Stimulated activated naive CD8-positive, alpha-beta T cell treated with anti-CD3 and anti-CD28 coated beads, Interleukin-15, amount 100 ng/mL, for 72 hours (primary cell): ENCODE data around the gene SHISA6.

Experiments used
- ATAC-seq: fragments of 150-1000 bp; cut with Tn5 transposase; 2 replicates; pipeline ENCODE4 v1.10.0; 2021; ENCODE audit warnings: mild to moderate bottlenecking, moderate library complexity
- DNase-seq, 2 donors: peaks; one replicate each; pipeline ENCODE4 v3.0.0; 2021 to 2022
- H3K27ac Mint-ChIP-seq, 2 donors: one replicate each; pipeline ENCODE4 v1.8.0; 2022; ENCODE audit warnings: mild to moderate bottlenecking in 2 of 2, mixed read lengths in 2 of 2, moderate library complexity in 2 of 2
- H3K27me3 Mint-ChIP-seq: one replicate; pipeline ENCODE4 v1.8.0; 2022; ENCODE audit warnings: mixed read lengths
- H3K4me1 Mint-ChIP-seq: one replicate; pipeline ENCODE4 v1.8.0; 2022; ENCODE audit warnings: mild to moderate bottlenecking, mixed read lengths
- H3K4me3 Mint-ChIP-seq, 2 donors: one replicate each; pipeline ENCODE4 v1.8.0; 2022; ENCODE audit warnings: mild to moderate bottlenecking in 2 of 2, mixed read lengths in 2 of 2, moderate library complexity in 1 of 2
- H3K9me3 Mint-ChIP-seq, 2 donors: one replicate each; pipeline ENCODE4 v1.8.0; 2022; ENCODE audit warnings: mixed read lengths in 2 of 2

Gene SHISA6

GRCh38 chr17:11240841-11241610 is at the start of gene SHISA6:
TSS of gene SHISA6 (plus strand) at chr17:11241213.
- Mint-ChIP-seq H3K27me3 (peaks cover 73% of the 10 kb centered on the region), H3K9me3 (peaks cover 0 to 10% of the 10 kb centered on the region in 2 donors), H3K4me1 (no peaks in the 10 kb centered on the region), H3K4me3 (peak within 1 kb of the TSS in 1 of 2 donors; percentile 14), H3K27ac (no peak within 1 kb of the TSS)
- no peak for ATAC-seq
- no peak for DNase-seq

- H3K27ac Mint-ChIP-seq = no peak overlapping the region
- DNase-seq (no peak), ATAC-seq (no peak)
- H3K4me1 Mint-ChIP-seq = no peaks in the 10 kb centered on the region
- no peaks in the 10 kb centered on the region for H3K27me3 Mint-ChIP-seq
- H3K9me3 Mint-ChIP-seq = peaks cover 3 to 4% of the 10 kb centered on the region in 2 donors
- H3K4me3 Mint-ChIP-seq = no peak overlapping the region
These were observed 45.2 kb upstream of the SHISA6 start for GRCh38 chr17:11195801-11196200.

GRCh38 chr17:11204991-11205390 is 36.0 kb upstream of the SHISA6 start:
- H3K9me3 Mint-ChIP-seq = peaks cover under 1 to 19% of the 10 kb centered on the region in 2 donors
- no peak overlapping the region for H3K27ac Mint-ChIP-seq
- no peaks in the 10 kb centered on the region for H3K4me1 Mint-ChIP-seq
- no peak for DNase-seq
- no peak overlapping the region for H3K4me3 Mint-ChIP-seq
- ATAC-seq = no peak
- H3K27me3 Mint-ChIP-seq = no peaks in the 10 kb centered on the region

GRCh38 chr17:11205659-11206058 is 35.4 kb upstream of the SHISA6 start:
- DNase-seq (no peak), ATAC-seq (no peak)
- H3K9me3 Mint-ChIP-seq = peaks cover 8 to 22% of the 10 kb centered on the region in 2 donors
- H3K27me3 Mint-ChIP-seq = no peaks in the 10 kb centered on the region
- no peak overlapping the region for H3K27ac Mint-ChIP-seq
- no peaks in the 10 kb centered on the region for H3K4me1 Mint-ChIP-seq
- H3K4me3 Mint-ChIP-seq = no peak overlapping the region

- Mint-ChIP-seq H3K4me3 (no peak overlapping the region), H3K9me3 (peaks cover 26 to 35% of the 10 kb centered on the region in 2 donors), H3K27me3 (no peaks in the 10 kb centered on the region)
These were observed 31.1 kb upstream of the SHISA6 start for GRCh38 chr17:11209906-11210305.

DNA sequence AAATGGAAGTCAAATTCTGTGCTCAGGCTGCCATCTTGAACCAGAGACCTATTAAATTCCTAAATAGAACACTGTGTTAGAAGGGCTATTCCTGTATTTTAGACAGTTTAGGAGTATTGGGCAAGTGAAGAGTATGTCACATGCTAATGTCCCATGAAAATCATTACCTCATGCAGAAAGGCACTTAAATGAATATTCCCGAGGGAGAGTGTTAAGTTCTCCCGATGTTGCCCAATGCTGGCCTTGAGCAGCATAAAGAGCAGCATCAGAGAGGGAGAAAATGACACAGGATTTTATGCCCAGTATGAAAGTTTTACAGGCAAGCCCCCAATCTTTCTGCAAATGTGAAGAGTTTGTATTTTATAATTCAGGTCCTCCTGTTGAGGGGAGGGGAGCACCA is 28.2 kb upstream of the SHISA6 start:
- H3K9me3 Mint-ChIP-seq = peaks cover 25 to 26% of the 10 kb centered on the region in 2 donors
- DNase-seq (no peak), ATAC-seq (no peak)
- H3K27ac Mint-ChIP-seq = no peak overlapping the region
- H3K27me3 Mint-ChIP-seq = no peaks in the 10 kb centered on the region
- no peaks in the 10 kb centered on the region for H3K4me1 Mint-ChIP-seq
- no peak overlapping the region for H3K4me3 Mint-ChIP-seq

More at GRCh38 chr17:11209906-11210305, 31.1 kb upstream of the SHISA6 start:
- Mint-ChIP-seq H3K27ac (no peak overlapping the region), H3K4me1 (no peaks in the 10 kb centered on the region)
- ATAC-seq (no peak), DNase-seq (no peak)

- Mint-ChIP-seq H3K9me3 (peaks cover 6 to 9% of the 10 kb centered on the region in 2 donors), H3K4me1 (no peaks in the 10 kb centered on the region)
These were observed 24.0 kb upstream of the SHISA6 start for GRCh38 chr17:11216976-11217375.

GRCh38 chr17:11221196-11221595 is 19.8 kb upstream of the SHISA6 start:
- Mint-ChIP-seq H3K4me3 (no peak overlapping the region), H3K27ac (peak overlapping the region in 1 of 2 donors; percentile 30), H3K9me3 (peaks cover 0 to 7% of the 10 kb centered on the region in 2 donors), H3K27me3 (peaks cover 7% of the 10 kb centered on the region), H3K4me1 (no peaks in the 10 kb centered on the region)
- ATAC-seq (no peak), DNase-seq (no peak)

More at GRCh38 chr17:11216976-11217375, 24.0 kb upstream of the SHISA6 start:
- Mint-ChIP-seq H3K27ac (no peak overlapping the region), H3K4me3 (no peak overlapping the region), H3K27me3 (no peaks in the 10 kb centered on the region)
- DNase-seq (no peak), ATAC-seq (no peak)

DNA sequence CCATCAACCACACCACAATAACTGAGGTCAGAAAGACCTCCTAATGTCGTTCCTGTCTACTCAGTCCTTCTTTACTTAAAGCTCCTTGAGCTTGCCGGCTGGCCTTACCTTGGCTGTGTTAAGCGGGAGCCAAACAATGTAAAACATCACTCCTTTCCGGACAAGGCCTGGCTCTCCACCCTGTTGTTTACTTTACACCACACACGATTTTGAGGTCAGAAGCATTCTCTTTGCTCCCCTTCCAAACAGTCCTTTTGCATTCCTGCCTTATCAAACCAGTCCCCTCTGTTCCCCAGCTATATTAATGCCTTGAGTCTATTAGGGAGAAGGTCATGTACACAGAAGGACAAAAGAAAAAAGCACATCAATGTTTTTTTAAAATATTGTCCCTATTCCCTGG is 19.3 kb upstream of the SHISA6 start:
- no peak for DNase-seq
- H3K4me1 Mint-ChIP-seq = no peaks in the 10 kb centered on the region
- H3K27ac Mint-ChIP-seq = peak overlapping the region in 1 of 2 donors; percentile 30
- peaks cover 0 to 7% of the 10 kb centered on the region in 2 donors for H3K9me3 Mint-ChIP-seq
- H3K27me3 Mint-ChIP-seq = peaks cover 7% of the 10 kb centered on the region
- ATAC-seq = no peak
- H3K4me3 Mint-ChIP-seq = no peak overlapping the region

DNA sequence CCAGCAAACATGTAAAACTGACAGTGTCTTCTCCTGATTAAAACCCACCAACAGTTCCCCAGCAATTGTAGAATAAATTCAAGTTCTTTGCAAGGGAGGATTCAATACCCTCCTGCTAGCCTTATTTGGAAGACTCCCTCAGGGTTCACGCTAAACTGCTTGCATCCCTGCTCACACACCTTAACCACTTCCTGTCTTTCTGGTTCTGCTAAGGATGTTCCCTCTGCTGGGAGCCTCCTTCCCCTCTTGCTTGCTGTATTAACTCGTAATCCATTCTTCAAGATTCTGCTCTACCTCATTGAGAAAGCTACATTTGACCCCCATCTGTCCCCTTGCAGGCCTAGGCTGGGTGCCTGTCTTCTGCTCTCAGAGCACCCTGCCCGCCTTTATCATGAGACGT is 2.3 kb upstream of the SHISA6 start:
- Mint-ChIP-seq H3K27ac (no peak overlapping the region), H3K4me1 (no peaks in the 10 kb centered on the region), H3K27me3 (peaks cover 53% of the 10 kb centered on the region), H3K4me3 (no peak overlapping the region), H3K9me3 (peaks cover 3 to 27% of the 10 kb centered on the region in 2 donors)
- no peak for DNase-seq
- ATAC-seq = no peak

DNA sequence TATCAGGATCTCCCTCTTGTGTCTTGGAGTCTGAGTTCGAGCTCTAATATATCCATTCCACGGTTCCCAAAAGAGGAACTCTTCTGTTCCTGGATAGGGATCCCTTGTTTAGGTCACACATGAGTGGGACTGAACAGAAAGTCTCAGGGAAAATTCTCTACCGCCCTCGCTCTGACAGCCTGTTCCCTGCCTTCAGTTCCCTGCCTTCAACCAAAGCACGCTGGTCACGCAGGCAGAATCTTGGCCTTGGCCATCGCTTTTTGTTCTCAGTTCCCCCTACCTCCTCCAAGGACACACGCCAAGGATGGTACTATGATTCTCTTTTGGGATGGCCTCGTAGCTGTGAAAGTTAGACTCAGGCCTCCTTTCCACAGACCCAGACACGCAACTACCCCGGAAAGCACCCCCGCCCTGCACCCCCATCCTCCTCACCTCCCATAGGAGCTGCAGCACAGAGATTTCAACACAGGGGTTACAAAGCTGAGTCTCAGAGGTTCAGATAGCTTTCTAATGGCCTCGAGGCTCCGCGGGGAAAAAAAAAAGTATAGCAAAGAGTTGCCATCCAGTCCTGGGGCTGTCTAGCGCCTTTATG is 1.5 kb upstream of the SHISA6 start:
- Mint-ChIP-seq H3K4me1 (no peaks in the 10 kb centered on the region), H3K9me3 (peaks cover 0 to 19% of the 10 kb centered on the region in 2 donors), H3K27ac (no peak overlapping the region), H3K4me3 (no peak overlapping the region), H3K27me3 (peaks cover 61% of the 10 kb centered on the region)
- DNase-seq = no peak
- no peak for ATAC-seq

DNA sequence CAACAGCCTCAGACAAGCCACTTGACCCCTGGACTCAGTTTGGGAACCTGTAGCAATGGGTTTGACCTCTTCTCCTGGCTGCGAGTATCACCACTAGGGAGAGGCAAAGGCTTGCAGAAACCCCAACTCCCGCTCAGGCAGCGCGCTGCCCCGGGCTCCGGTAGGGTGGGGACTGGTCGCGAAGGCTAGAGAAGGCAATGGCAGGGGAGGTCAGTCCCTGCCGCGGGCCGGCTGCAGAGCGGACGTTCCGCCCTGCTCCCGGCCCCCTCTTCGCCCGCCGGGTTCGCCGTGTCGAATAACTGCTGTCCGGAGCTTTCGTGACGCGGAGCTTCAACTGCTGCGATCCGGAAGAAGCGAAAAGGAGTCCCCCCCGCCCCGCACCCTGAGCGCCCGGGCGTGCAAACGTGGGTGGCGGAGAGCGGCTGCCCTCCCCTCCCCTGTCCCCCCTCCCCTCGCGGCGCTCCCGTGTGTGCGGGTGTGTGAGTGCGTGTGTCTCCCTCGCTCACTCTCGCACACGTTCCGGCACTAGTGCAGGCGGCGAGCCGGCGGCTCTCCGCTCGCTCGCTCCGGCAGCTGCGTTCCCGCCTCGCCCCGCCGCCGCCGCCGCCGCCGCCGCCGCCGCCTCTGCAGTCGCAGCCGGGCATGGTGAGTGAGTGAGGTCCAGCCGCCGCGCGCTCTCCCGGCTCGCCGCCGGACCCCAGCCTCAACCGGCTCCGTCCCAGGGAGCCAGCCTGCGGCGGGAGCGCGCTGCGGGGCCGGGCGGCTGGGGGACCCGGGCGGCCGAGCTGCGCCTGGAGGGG is 772 bp upstream of the SHISA6 start:
- DNase-seq (no peak), ATAC-seq (no peak)
- peaks cover 69% of the 10 kb centered on the region for H3K27me3 Mint-ChIP-seq
- no peak overlapping the region for H3K27ac Mint-ChIP-seq
- H3K9me3 Mint-ChIP-seq = peaks cover 0 to 17% of the 10 kb centered on the region in 2 donors
- peak overlapping the region in 1 of 2 donors; percentile 14 for H3K4me3 Mint-ChIP-seq
- H3K4me1 Mint-ChIP-seq = no peaks in the 10 kb centered on the region

DNA sequence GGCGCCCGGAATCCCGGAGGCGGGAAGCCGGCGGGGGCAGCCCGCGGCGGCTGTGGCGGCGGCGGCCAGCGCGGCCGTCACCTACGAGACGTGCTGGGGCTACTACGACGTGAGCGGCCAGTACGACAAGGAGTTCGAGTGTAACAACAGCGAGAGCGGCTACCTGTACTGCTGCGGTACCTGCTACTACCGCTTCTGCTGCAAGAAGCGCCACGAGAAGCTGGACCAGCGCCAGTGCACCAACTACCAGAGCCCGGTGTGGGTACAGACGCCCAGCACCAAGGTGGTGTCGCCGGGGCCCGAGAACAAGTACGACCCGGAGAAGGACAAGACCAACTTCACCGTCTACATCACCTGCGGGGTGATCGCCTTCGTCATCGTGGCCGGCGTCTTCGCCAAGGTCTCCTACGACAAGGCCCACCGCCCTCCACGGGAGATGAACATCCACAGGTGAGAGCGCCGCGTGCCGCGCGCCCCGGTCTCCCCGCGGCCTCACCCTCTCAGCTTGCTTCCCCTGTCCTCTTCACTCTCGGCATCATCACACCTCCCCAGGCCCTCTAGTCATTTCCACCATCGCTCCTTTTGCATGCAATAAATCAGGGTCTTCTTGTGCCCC is 706 bp downstream of the SHISA6 start:
- no peak overlapping the region for H3K27ac Mint-ChIP-seq

DNA sequence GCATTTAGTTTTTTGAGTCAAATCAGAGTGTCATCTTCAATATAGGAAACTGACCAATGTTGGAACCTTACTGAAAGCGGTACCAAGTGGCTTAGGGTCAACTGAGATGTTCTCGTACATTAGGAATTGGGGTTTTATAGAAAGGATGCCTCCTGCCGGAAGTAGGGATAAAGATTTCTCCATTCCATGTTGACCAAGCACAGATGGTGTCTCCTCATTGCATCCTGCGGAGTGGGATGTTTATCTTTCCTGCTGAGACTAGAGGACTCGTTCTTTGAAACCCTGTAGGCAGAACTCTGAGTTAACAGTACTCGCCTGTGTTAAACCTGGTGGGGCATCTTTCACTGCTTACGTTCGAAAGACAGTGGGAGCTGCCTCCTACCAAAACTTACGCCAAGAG is 1.4 kb downstream of the SHISA6 start:
- Mint-ChIP-seq H3K27me3 (peaks cover 76% of the 10 kb centered on the region), H3K4me1 (no peaks in the 10 kb centered on the region), H3K27ac (no peak overlapping the region), H3K9me3 (peaks cover 0 to 8% of the 10 kb centered on the region in 2 donors), H3K4me3 (no peak overlapping the region)
- ATAC-seq = no peak
- no peak for DNase-seq

More for the DNA sequence above, 706 bp downstream of the SHISA6 start:
- H3K9me3 Mint-ChIP-seq = peaks cover 0 to 8% of the 10 kb centered on the region in 2 donors
- no peaks in the 10 kb centered on the region for H3K4me1 Mint-ChIP-seq
- peaks cover 80% of the 10 kb centered on the region for H3K27me3 Mint-ChIP-seq
- DNase-seq (no peak), ATAC-seq (no peak)
- H3K4me3 Mint-ChIP-seq = no peak overlapping the region

DNA sequence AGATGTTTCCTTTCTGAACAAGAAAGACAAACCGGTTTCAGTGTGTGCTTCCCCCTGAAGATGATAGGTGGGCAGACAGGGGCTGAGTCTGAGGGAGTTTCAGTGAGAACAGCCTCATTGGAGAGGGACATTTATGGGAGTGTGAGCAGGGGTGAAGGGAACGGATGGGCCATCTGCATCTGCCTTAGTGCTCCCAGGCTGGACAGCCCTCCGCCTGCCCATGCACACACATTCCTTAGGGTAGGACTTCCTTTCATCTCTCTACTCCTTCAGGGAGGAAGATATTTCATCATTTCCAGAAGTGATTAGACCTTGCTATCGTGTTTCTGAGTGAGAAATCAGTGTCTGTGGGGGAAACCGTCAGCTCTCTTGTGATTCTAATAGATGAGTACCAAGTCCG is 3.8 kb downstream of the SHISA6 start:
- DNase-seq (no peak), ATAC-seq (no peak)
- H3K27ac Mint-ChIP-seq = no peak overlapping the region
- no peak overlapping the region for H3K4me3 Mint-ChIP-seq
- H3K4me1 Mint-ChIP-seq = no peaks in the 10 kb centered on the region
- H3K9me3 Mint-ChIP-seq = peaks cover 2 to 8% of the 10 kb centered on the region in 2 donors
- H3K27me3 Mint-ChIP-seq = peaks cover 54% of the 10 kb centered on the region
